Fibroblast of mammary gland (primary cell): ENCODE data around the gene BABAM1.

Experiments used
- DNase-seq: peaks from one replicate; pipeline ENCODE4 v3.0.0-alpha.2; 2010; ENCODE audit warnings: low read depth
- H3K4me3 ChIP-seq: 2 replicates; pipeline ENCODE4 v1.5.1; 2011; ENCODE audit warnings: low read depth, mild to moderate bottlenecking, low read length, moderate library complexity; ENCODE audit not compliant: control insufficient read depth
- TF ChIP-seq, protein P1 (sequence below): conservative IDR thresholded peaks from 2 replicates; pipeline ENCODE4 v1.5.1; 2011; ENCODE audit warnings: low read depth, low read length, inconsistent platforms; ENCODE audit not compliant: control insufficient read depth, insufficient read depth

The BABAM1 gene

DNA sequence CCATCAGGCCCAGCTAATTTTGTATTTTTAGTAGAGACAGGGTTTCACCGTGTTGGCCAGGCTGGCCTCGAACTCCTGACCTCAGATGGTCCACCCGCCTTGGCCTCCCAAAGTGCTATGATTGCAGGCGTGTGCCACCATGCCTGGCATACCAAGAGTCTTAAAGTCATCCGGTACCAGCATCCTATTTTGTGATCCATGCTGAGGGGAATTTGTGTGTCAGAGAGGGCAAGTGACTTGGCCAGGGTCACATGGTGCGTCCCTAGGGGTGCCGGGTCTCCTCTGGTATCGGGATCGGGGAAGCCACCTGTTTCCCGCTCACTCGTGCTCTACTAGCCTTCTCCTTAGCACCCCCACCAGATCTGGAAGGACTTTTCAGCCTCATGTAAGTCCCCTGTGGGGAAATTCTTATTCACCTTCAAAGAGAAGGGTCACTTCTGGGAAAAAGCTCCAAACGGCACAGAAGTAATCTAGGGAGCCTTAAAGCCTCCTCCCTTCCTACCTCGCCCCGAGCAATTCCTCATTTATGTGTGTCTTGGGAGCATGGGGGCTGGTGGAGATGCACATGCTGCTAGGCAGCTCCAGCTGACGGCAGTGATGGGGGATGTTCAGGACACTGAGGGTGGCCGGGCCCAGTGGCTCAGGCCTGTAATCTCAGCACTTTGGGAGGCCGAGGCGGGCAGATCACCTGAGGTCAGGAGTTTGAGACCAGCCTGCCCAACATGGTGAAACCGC lies 8.4 kb downstream of the BABAM1 start:
- TF ChIP-seq, protein P1, sequence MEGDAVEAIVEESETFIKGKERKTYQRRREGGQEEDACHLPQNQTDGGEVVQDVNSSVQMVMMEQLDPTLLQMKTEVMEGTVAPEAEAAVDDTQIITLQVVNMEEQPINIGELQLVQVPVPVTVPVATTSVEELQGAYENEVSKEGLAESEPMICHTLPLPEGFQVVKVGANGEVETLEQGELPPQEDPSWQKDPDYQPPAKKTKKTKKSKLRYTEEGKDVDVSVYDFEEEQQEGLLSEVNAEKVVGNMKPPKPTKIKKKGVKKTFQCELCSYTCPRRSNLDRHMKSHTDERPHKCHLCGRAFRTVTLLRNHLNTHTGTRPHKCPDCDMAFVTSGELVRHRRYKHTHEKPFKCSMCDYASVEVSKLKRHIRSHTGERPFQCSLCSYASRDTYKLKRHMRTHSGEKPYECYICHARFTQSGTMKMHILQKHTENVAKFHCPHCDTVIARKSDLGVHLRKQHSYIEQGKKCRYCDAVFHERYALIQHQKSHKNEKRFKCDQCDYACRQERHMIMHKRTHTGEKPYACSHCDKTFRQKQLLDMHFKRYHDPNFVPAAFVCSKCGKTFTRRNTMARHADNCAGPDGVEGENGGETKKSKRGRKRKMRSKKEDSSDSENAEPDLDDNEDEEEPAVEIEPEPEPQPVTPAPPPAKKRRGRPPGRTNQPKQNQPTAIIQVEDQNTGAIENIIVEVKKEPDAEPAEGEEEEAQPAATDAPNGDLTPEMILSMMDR = no peak
- DNase-seq = no peak
- H3K4me3 ChIP-seq = no peak overlapping the region

DNA sequence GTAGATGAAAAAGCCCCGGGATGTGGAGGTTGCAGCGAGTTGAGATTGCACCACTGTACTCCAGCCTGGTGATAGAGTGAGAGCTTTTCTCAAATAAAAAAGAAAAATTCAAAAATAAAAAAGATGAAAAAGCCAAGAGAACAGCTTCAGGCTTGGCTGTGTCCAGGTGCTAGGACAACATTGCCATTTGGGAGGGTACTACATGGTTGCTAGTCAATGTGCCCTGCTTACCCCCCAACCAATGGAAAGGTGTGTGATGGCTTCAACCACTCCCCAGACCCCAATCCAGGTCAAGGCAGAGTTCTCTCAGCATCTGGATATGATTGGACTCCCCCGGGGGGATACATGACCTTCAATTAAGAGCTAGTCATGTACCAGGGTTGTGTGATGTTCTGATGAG lies 12.2 kb downstream of the BABAM1 start:
- TF ChIP-seq, protein P1 = no peak
- H3K4me3 ChIP-seq = no peak overlapping the region

DNA sequence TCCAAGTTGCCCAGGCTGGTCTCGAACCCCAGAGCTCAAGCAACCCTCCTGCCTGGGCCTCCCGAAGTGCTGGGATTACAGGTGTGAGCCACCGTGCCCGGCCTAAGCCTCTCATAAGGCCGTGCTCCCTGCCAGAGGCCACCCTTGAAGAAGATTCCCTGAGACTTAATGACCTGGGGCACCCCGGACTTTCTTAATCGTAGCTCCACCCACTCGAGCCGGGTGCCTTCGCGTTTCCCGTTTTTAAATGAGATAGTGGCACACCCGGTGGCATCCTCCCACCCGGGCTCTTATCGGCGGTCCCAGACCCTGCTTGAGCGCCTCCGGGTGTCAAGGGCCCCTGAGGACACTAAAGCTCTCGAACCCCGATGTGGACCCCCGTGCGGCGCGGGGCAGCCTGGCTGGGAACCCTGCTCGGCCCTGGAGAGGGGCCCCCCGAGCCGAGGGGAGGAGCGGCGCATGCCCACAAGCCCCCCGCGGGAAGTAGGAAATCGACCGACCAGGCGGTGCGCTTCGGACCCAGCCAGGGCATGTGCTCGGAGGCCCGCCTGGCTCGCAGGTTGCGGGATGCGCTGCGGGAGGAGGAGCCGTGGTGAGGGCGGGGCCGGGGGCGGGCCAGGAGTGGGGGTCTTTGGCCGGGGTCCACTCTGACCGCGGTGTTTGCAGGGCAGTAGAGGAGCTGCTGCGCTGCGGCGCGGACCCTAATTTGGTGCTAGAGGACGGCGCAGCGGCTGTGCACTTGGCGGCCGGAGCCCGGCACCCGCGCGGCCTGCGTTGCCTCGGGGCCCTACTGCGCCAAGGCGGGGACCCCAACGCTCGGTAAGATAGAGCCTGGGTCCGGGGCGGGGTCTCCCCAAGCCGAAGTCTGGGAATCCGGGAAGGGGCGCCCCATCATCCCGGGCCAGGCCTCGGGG lies 14.4 kb downstream of the BABAM1 start, which contains the start of gene ANKLE1:
TSS of gene ANKLE1 (plus strand) at position 511 of the 914 bp plus-strand sequence. CDS start at position 531, 20 bp downstream.
- TF ChIP-seq, protein P1 = no peak
- no peak for DNase-seq
- H3K4me3 ChIP-seq = peak within 1 kb of the TSS; percentile 30

More for the DNA sequence above, 12.2 kb downstream of the BABAM1 start:
- DNase-seq = peak; percentile 41

- peak; percentile 65 for DNase-seq
- TF ChIP-seq, protein P1 = peak; percentile 63
- H3K4me3 ChIP-seq = peak overlapping the region; percentile 30
Observed at GRCh38 chr19:17282488-17283125, 15.4 kb downstream of the BABAM1 start.

DNA sequence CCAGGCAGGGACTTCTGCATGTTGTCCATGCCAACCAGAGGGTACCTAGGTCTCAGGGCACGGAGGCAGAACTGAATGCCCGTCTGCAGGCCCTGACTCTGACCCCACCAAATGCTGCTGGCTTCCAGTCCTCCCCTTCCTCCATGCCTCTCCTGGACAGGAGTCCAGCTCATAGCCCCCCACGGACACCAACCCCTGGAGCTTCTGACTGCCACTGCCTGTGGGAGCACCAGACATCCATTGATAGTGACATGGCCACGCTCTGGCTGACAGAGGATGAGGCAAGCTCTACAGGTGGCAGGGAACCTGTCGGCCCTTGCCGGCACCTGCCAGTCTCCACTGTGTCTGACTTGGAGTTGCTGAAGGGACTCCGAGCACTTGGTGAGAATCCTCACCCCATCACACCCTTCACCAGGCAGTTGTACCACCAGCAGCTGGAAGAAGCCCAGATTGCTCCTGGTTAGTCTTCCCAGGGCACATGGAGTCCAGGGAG lies 16.3 kb downstream of the BABAM1 start:
- no peak for DNase-seq
- no peak overlapping the region for H3K4me3 ChIP-seq
- TF ChIP-seq, protein P1 = no peak

DNA sequence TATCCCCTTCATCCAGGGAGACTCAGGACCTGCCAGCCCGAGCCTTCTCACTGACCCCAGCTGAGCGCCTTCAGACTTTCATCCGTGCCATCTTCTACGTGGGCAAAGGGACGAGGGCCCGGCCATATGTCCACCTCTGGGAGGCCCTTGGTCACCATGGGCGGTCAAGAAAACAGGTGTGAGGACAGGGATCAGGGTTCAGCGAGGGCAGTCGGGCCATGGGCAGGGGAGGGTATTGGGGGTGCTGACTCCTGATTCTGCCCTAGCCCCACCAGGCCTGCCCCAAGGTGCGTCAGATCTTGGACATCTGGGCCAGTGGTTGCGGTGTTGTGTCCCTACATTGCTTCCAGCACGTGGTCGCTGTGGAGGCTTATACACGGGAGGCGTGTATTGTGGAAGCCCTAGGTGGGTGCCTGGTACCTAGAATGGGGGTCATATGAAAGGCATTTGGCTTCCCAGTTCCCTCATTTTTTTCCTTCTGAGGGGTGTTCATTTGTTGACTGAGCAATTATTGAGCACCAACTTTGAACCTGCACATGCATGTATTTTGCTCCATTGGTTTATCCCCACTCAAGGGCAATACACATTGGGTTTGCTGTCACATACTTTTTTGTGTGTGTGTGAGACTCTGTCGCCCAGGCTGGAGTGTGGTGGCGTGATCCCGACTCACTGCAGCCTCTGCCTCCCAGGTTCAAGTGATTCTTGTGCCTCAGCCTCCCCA lies 18.3 kb downstream of the BABAM1 start:
- H3K4me3 ChIP-seq = no peak overlapping the region
- TF ChIP-seq, protein P1 = no peak
- DNase-seq = no peak
